HG03103 (cell line): ENCODE results near the gene ACOT13.
"Not testable (repeated sequence)": the region's sequence is repeated elsewhere in the genome, so short reads cannot be mapped to it uniquely, and the experiment has no call there.

Experiments used
- ATAC-seq: cut with Tn5 transposase; IDR thresholded peaks from one replicate; pipeline ENCODE4 v1.9.1; 2021; ENCODE audit warnings: low read depth; ENCODE audit not compliant: unreplicated experiment

ACOT13 gene

GRCh38 chr6:24666641-24667377 lies at the start of gene ACOT13, which contains the start of gene TDP2:
ACOT13 (plus strand) TSS chr6:24667077; CDS start chr6:24667264, 187 bp downstream.
TDP2 (minus strand) TSS chr6:24666899; CDS start chr6:24666862, 37 bp downstream.
- ATAC-seq = peak; percentile 90

- no peak for ATAC-seq
Measured at GRCh38 chr6:24619661-24620060, 47.2 kb upstream of the ACOT13 start.

GRCh38 chr6:24620637-24621036 lies 46.2 kb upstream of the ACOT13 start:
- ATAC-seq = no peak

- ATAC-seq = no peak
Measured at GRCh38 chr6:24621626-24622289, 45.1 kb upstream of the ACOT13 start.

GRCh38 chr6:24630856-24631505 lies 35.9 kb upstream of the ACOT13 start:
- no peak for ATAC-seq

GRCh38 chr6:24631671-24632070 lies 35.2 kb upstream of the ACOT13 start:
- ATAC-seq = no peak

- no peak for ATAC-seq
Measured at GRCh38 chr6:24632573-24632972, 34.3 kb upstream of the ACOT13 start.

GRCh38 chr6:24636681-24637080 lies 30.2 kb upstream of the ACOT13 start:
- ATAC-seq = no peak

GRCh38 chr6:24640166-24640565 lies 26.7 kb upstream of the ACOT13 start:
- no peak for ATAC-seq

GRCh38 chr6:24640631-24641030 lies 26.2 kb upstream of the ACOT13 start:
- not testable (repeated sequence) for ATAC-seq

GRCh38 chr6:24642061-24642460 lies 24.8 kb upstream of the ACOT13 start:
- ATAC-seq = no peak

GRCh38 chr6:24643920-24644319 lies 23.0 kb upstream of the ACOT13 start:
- ATAC-seq = no peak

GRCh38 chr6:24644377-24644776 lies 22.5 kb upstream of the ACOT13 start:
- no peak for ATAC-seq

GRCh38 chr6:24646771-24647170 lies 20.1 kb upstream of the ACOT13 start:
- no peak for ATAC-seq

GRCh38 chr6:24648276-24648675 lies 18.6 kb upstream of the ACOT13 start:
- no peak for ATAC-seq

GRCh38 chr6:24649691-24650090 lies 17.2 kb upstream of the ACOT13 start:
- no peak for ATAC-seq

- ATAC-seq = no peak
Measured at GRCh38 chr6:24650365-24650764, 16.5 kb upstream of the ACOT13 start.

GRCh38 chr6:24655215-24655614 lies 11.7 kb upstream of the ACOT13 start:
- ATAC-seq = no peak

- ATAC-seq = no peak
Measured at GRCh38 chr6:24658573-24659560, 8.0 kb upstream of the ACOT13 start.

- ATAC-seq = no peak
Measured at GRCh38 chr6:24659561-24659960, 7.3 kb upstream of the ACOT13 start.
